GM18511 (cell line): ENCODE results near the gene CLEC10A.
"Not testable (repeated sequence)": the region's sequence is repeated elsewhere in the genome, so short reads cannot be mapped to it uniquely, and the experiment has no call there.

Experiments used
- ATAC-seq: cut with Tn5 transposase; IDR thresholded peaks from one replicate; pipeline ENCODE4 v1.9.1; 2021; ENCODE audit warnings: mild to moderate bottlenecking, moderate library complexity; ENCODE audit not compliant: unreplicated experiment

The CLEC10A gene

GRCh38 chr17:7108981-7109380, 28.9 kb upstream of the CLEC10A start:
- ATAC-seq = no peak

- no peak for ATAC-seq
Observed at GRCh38 chr17:7108560-7108925, 28.5 kb upstream of the CLEC10A start.

DNA sequence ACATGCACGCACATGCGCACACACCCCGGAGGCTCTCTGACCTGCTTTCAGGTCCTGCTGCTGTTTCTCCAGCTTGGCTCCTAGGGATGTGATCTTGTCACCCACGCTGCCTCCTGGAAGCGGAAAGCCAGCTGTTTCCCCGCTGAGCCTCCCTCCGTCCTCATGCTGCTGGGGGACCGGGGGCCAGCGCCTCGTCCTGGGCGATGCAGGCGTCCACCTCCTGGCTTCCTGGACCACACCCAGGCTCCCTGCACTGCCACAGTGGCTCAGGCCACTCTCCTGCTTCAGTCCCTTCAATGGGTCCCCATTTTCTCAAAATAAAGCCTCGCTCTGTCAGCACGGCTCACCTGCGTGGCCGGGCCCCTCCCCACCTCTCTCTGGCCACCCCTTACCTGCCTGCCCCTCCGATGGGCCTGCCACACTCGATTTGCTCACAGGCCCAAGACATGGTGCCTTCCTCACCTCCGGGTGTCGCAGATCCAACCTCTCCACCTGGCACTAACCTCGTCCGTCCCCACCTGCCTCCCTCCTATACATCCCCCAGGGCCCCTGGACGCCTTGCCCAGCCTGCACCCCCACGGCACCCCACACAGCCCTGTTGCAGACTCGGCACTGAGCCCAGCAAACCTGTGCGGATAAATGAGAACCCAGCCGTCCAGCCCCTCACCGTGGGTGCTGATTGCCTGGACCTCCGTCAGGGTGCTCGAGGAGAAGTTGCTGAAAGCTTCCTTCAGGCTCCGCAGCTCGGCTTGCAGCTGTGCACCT, 27.9 kb upstream of the CLEC10A start:
- no peak for ATAC-seq

- no peak for ATAC-seq
Observed at GRCh38 chr17:7107012-7107754, 27.1 kb upstream of the CLEC10A start.

- no peak for ATAC-seq
Observed at GRCh38 chr17:7102421-7102820, 22.4 kb upstream of the CLEC10A start.

GRCh38 chr17:7101531-7101930, 21.5 kb upstream of the CLEC10A start:
- ATAC-seq = no peak

- ATAC-seq = not testable (repeated sequence)
Observed at GRCh38 chr17:7100641-7101379, 20.8 kb upstream of the CLEC10A start.

DNA sequence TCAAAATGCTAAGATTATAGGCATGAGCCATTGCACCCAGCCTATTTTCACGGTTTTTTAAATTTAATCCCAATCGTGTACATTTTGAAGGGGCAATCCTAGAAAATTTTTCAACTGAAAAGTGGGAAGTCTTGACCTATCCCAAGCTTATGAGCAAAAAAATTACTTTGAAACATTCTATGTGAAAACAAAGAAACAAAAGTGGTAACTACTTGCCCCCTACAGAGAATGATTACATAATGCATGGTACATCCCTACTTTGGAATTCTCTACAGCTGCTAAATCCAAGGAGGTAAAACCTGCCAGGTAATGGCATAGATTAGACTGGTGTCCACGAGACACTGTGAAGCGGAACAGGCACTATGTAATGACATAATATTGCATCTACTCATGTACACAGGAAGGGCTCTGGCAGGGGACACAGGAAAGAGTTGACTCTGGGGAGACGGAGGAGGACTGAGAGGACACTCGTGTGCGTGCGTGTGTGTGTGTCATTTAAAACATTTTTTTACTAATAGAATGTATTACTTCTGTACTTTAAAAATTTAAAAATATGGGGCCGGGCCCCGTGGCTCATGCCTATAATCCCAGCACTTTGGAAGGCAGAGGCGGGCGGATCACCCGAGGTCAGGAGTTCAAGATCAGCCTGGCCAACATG, 18.9 kb upstream of the CLEC10A start:
- no peak for ATAC-seq

GRCh38 chr17:7097940-7098339, 17.9 kb upstream of the CLEC10A start:
- ATAC-seq = no peak

DNA sequence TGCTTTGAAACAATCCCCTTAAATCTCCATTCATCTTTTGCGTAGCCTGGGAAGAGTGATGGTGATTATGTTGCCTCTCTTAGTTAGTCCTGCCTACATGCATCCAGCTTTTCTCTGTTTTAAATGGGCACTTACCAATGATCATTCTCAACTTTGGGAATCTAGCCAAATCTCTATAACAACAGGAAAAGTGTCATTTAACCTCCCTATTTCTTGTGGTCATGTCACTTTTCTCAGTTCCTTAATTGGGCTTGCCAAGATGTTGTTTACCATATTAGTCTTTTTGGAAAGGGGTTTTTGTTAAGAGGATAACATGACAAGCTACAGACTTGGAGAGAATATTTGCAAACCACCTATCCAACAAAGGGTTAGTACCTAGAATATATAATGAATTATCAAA, 15.6 kb upstream of the CLEC10A start:
- no peak for ATAC-seq

DNA sequence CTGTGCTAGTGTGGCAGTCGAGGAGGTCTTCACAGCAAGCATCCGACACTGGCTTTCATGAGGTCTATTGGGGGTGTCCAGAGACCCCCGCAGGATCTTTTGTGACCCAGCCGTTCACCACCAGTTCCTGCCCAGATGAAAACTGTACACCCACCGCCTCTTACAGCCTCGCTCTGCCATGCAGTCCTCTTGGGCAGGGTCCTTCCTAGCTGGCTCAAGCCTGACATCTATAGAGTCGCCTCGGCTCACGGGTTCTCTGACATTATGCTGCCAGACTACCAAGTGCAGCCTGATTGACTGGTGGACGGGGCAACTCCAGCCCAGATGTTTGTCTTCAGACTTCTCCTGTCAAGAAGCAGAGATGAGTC, 14.6 kb upstream of the CLEC10A start:
- no peak for ATAC-seq

DNA sequence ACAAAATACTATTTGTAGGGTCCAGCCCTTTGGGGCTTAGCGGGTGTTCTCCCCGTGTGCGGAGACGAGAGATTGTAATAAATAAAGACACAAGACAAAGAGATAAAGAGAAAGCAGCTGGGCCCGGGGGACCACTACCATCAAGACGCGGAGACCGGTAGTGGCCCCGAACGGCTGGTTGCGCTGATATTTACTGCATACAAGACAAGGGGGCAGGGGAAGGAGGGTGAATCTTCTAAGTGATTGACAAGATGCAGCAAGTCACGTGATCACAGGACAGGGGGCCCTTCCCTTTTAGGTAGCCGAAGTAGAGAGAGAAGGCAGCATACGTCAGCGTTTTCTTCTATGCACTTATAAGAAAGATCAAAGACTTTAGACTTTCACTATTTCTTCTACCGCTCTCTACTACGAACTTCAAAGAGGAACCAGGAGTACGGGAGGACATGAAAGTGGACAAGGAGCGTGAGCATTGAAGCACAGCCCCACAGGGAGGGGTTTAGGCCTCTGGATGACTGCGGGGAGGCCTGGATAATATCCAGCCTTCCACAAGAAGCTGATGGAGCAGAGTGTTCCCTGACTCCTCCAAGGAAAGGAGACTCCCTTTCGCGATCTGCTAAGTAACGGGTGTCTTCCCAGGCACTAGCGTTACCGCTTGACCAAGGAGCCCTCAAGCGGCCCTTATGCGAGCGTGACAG, 11.4 kb upstream of the CLEC10A start:
- ATAC-seq = not testable (repeated sequence)

DNA sequence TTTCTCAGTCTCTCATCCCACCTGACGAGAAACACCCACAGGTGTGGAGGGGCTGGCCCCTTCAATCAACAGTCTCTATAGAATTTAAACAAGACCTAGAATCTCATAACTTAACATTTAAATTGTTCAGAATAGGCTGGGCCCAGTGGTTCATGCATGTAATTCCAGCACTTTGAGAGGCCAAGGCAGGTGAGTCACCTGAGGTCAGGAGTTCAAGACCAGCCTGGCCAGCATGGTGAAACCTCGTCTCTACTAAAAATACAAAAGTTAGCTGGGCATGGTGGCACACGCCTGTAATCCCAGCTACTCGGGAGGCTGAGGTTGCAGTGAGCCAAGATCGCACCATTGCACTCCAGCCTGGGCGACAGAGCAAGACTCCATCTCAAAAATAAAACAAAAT, 9.5 kb upstream of the CLEC10A start:
- ATAC-seq = not testable (repeated sequence)

DNA sequence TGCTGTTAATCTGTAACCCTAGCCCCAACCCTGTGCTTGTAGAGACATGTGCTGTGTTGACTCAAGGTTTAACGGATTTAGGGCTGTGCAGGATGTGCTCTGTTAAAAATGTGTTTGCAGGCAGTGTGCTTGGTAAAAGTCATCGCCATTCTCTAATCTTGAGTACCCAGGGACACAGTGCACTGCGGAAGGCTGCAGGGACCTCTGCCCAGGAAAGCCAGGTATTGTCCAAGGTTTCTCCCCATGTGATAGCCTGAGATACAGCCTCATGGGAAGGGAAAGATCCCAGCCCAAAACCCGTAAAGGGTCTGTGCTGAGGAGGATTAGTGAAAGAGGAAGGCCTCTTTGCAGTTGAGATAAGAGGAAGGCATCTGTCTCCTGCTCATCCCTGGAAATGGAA, 8.4 kb upstream of the CLEC10A start:
- not testable (repeated sequence) for ATAC-seq

DNA sequence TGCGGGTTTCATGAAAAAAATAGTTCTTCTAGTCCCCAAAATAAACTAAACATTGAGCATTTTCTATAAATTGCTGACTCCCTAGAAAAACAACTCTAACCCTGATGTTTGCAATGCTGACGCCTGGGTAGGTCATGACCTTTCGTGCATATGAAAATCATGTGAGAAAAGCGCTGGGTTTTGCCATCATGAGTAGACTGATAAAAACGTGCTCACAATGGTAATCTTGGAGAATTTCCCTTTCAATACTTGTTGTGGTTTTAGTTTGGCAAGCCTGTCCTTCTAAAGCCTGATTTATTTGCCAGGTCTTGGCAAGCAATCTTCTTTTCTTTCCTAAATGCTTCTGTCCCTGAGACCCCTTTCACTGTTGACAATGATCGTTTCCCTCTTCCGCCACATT, 4.0 kb upstream of the CLEC10A start:
- ATAC-seq = no peak

- ATAC-seq = no peak
Observed at GRCh38 chr17:7083592-7083991, 3.5 kb upstream of the CLEC10A start.

GRCh38 chr17:7081341-7082062, 1.5 kb upstream of the CLEC10A start:
- no peak for ATAC-seq

- ATAC-seq = no peak
Observed at GRCh38 chr17:7080456-7081041, 498 bp upstream of the CLEC10A start.

GRCh38 chr17:7078711-7079110, 1.3 kb downstream of the CLEC10A start:
- no peak for ATAC-seq
